ENCODE results near the gene PACS2.

GRCh38 chr14:105355049-105355575, 40.6 kb downstream of the PACS2 start:
- no peak for TF ChIP-seq EZH2 (IDR thresholded peaks at IDR 0.05)
- no peak for TF ChIP-seq CTCF (IDR thresholded peaks at IDR 0.05)
